CD4-positive, alpha-beta T cell treated with Interferon gamma for 1 hour (primary cell): ENCODE measurements around the gene TBC1D8.

Experiments
- DNase-seq: peaks from one replicate; pipeline ENCODE4 v3.0.0-alpha.2; 2020

TBC1D8 gene

DNA sequence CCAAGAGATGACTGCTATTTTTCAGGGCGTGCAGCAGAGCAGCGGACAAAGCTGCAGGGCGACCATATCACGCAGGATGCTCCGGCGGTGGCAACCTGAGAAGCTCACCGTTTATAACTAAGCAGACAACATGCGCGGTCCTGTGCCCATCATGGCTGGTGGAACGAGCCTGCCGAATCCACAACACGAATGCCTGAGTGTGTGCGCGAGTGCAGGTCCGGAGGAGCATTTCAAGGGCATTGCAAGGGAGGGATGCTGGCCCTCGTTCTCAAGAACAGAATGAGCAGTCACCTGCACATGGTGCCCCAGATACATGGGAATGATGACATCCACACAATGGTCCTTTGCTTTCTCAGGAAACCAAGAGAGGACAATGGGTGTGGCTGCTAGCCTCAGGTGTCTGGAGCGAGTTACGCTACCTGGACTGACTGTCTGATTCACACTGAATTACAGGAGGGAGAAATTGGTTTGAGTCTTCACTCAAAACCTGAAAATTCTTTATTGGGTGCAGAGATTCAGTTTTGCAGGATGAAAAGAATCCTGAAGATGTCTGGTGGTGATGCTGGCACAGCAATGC, 39.8 kb downstream of the TBC1D8 start:
- DNase-seq: no peak

- DNase-seq: no peak
These were observed 41.6 kb downstream of the TBC1D8 start for GRCh38 chr2:101109451-101110118.

DNA sequence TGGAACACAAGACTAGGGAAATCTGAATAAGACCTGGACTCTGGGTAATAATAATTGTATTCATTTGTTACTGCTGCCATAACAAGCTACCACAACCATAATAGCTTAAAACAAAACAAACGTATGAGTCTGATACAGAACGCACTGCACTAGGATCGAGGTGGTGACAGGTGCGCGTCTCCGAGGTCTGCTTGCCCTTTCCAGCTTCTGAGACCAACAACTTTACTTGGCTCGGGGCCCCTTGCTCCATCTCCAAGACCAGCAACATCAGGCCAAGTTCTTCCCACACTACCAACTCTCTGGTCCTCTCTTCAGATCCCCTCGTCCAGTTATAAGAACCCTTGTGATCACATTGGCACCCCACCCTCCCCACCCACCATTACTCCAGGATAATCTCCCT, 42.8 kb downstream of the TBC1D8 start:
- DNase-seq: no peak

DNA sequence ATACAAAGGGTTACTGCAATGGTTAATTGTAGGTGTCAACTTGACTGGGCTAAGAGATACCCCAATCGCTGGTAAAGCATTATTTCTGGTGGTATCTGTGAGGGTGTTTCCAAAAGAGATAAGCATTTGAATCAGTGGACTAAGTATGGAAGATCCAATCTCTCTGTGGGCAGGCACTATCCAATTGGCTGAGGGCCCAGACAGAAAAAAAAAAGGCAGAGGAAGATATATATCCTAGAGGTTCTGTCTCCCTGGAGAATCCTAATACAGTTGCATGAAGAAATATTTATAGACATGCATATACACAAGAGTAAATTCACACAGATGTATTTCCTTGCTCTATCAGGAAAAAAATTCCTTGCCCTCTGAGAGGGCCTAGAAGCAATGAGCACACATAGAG, 43.9 kb downstream of the TBC1D8 start:
- DNase-seq: no peak

DNA sequence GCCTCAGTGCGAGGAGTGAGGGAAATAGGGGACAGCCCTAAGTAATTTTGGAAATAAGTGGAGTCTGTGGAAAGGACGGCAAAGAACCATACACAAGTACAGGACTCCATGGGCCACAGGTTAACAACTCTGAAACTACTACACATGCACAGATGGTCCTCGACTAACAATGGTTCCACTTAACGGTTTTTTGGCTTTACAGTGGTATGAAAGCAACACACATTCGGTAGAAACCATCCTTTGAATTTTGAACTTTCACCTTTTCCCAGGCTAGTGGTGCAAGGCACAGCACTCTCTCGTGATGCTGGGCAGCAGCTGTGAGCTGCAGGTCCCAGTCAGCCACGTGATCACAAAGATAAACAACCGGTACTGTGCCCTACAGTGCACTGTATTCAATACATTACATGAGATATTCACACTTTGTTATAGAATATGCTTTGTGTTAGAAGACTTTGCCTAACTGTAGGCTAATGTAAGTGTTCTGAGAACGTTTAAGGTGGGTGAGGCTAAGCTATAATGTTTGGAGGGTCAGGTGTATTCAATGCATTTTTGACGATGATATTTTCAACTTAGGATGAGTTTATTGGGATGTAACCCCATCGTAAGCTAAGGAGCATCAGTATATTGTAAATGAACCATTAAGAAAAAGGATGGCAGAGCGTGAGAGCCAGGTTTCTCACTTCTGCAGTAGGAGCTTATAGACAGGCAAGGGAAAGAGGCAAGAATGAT, 44.6 kb downstream of the TBC1D8 start:
- DNase-seq: no peak

- DNase-seq: no peak
These were observed 45.5 kb downstream of the TBC1D8 start for GRCh38 chr2:101105654-101106053.

GRCh38 chr2:101097638-101098037, 53.5 kb downstream of the TBC1D8 start:
- DNase-seq: no peak

DNA sequence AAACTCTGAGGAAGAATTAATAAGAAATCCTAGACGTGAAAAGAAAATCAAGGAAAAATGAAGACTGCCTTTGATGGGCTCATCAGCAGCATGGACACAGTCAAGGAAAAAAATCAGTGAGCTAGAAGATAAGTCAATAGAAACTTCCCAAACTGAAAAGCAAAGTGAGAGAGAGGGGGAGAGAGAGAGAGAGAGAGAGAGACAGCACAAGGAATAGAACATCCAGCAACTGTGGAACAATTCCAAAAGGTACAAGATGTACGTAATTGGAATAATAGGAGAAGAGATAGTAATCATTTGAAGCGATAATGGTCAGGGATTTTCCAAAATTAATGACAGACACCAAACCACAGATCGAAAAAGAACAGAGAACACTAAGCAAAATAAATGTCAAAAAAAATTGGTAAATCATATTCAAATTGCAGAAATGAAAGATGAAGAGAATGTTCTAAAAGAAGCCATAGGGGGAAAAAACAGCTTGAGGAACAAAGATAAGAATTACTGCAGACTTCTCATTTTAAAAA, 54.5 kb downstream of the TBC1D8 start:
- DNase-seq: no peak

DNA sequence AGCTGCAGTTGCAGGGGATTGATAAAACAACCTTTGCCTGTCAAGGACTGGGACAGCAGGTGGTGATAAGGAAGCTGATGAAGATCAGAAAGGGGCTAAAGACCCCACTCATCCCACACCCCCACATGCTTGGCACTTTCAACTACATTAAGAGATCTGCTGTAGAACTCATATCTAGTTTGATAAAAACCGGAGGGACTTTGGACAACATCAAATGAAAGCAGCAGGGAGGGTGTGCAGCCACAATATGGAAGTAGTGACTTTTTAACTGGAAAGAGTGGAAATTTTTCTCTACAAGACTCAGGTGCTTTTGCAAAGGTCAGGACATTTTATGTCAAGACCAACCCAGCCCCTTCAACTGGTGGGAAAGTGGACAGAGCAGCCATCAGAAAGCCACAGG, 56.8 kb downstream of the TBC1D8 start:
- no peak for DNase-seq

DNA sequence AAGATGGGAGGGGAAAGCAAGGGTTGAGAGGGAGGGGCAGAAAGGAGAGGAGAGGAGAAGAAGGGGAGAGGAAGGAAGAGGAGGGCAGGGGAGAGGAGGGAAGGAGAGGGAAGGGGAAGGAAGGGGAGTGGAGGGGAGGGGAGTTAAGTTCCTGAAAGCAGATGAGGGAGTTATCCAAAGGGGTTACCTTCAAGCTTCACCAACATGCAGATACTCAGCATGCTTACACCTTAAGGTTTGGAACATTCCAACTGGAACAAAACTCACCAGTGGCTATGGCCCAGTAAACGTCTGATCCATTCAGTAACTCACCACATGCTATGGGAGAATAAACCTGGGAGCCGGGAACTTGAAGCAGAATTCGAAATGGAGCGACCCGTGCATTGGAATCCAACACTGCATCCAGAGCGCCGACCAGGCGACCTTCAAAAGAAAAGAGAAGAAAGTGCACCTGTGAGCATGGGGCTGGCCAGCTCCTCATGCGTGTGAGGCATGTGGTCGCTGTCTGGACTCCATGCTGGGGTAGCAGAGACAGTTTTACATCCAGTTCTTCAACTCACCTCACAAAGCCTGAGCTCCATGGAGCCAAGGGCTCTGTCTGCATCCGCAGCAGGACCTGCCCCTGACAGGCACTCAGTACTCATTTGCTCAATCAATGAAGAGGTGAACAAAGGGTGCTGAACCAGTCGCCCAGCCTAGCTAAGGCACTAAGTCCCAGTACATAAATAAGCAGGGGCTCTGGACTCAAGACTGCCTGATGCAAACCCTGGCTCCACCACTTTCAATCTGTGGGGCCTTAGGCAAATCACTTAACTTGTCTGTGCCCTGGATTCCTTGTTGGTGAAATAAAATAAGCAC, 61.0 kb downstream of the TBC1D8 start:
- DNase-seq: no peak

DNA sequence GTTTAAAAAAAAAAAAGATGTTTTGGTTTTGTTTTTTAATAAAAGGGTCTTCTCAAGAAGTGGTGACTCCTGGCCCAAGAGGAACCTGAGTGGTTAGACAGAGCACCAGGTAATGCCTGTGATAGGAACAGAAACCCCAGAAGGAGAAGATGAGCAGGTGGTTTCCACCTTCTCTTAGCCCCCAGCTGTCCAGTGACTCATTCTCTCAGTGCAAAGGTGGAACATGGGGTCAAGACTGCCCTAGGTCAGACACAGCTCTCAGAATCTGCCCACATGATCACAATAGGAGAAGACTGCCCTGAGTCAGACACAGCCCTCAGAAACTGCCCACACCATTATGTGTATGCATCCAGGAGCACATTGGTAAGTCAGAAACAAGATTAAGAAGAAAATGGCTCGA, 61.8 kb downstream of the TBC1D8 start:
- no peak for DNase-seq

- DNase-seq: no peak
These were observed 63.5 kb downstream of the TBC1D8 start for GRCh38 chr2:101087638-101088037.

DNA sequence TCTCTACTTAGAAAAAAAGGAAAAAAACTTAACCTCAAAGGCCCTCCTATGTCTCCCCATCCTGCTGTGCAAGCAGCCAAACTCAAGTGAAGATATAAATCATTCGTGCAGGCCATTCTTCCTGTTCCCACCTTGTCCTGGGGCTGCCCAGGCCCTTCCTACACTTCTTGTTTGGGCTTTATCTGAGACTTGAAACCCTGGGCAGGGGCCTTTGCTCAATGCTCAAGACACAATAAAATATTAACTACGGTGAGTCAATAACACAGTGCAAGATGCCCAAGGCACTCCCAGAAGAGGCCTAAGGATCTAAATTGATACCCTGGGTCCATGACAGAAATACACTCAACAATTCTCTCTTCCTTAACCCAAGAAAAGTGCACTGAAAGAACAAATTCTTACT, 67.6 kb downstream of the TBC1D8 start:
- DNase-seq: no peak

DNA sequence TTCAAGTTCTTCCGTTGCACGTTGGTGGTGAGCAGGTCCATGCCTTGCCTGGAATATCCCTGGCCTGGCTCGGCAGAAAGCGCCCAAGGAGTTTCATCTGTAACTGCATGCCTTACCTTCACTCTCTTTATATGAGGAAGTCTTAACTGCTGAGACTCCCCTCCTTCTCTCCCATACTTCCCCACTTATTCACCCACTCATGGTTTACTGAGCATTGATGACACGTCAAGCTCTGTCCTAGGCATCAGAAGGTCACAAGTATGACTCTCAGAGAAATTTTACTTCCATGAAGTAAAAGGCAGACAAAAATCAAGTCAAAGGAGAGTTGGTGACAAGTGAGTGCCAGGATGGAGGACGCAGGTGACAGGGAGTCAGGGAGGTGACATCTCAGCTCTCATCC, 68.2 kb downstream of the TBC1D8 start:
- no peak for DNase-seq

DNA sequence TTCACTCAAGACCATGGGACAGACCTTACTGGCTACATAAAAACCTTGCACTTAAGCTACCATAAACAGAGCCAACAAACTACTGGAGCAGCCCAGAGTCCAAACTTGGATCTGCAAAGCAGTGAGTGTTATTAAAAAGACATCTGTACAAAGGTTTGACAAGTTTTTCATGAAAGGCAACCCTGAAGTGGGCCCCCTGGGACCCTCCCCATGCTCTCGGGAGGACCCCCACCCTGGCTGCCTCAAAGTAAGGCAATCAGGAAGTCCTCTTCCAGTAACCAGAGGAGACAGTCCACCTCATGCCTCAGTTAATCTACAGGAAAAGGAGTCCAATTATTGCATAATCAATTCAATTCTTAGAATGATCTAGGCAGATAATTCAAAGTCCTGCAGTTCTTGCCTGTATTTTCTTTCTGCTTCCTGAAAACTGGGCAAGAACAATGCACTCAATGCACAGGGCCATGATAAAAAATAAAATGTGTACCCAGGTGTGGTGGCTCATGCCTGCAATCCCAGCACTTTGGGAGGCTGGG, 69.7 kb downstream of the TBC1D8 start:
- no peak for DNase-seq

DNA sequence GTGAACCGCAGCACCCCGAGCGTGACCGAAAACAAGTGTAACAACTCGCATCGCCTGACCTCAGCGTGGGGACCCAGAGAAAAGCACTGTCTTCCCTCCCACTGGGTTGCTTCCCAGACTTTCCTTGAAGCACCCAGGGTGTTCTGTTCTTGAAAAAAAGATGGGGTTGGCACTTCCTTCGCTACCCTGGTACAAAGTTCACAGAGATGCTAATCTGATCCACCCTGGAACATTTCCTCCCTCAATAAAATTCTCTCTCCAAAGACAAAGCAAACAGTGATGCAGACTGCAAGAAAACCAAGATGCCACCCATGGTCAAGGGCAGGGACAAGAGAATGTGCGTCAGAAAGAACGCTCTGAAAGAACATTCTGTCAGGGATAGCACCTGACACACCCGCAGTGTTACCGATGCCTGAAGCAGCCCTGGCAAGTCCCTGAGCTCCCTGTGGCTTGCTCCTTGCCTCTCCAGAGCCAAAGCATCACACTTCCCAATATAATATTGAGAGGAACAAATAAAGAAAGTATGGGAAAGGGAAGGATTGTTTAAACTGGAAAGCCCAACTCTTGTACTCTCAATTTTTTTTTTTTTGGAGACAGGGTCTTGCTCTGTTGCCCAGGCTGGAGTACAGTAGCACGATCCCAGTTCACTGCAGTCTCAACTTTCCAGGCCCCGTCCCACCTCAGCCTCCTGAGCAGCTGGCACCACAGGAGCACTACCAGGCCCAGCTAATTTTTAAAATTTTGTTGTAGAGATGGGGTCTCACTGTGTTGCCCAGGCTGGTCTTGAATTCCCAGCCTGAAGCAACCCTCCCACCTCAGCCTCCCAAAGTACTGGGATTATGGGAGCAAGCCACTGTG, 70.7 kb downstream of the TBC1D8 start:
- DNase-seq: no peak

- no peak for DNase-seq
These were observed 74.6 kb downstream of the TBC1D8 start for GRCh38 chr2:101076581-101076980.

DNA sequence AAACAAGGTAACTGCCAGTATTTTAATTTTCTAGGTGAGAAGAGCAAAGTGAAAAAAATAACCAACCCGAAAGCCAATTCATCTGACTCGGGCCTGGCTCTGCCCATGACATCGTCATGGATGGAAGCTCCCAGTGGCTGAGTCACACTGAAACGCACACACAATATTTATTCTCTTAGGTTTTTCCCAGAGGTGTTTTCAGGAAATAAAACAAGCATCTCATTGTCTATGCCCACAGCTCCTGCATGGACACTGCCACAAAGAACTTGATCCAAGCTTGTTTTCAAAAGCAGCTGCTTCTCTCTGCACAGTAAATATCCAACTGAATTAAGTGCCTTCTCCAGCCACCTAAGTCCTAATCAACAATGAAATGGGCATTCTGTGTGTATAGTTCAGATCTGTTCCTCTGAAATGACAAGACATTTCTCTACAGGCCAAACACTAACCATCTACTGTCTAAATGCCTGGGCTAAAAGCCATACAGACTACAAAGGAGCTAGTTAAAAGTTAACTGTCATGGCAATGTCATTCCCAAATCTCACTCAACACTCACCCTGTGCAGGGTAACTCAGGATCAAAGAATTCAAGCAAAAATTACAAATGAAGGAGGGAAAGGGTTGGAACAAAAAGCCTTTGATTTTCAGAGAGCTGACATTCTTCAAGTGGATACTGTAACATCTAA, 86.2 kb downstream of the TBC1D8 start:
- no peak for DNase-seq

DNA sequence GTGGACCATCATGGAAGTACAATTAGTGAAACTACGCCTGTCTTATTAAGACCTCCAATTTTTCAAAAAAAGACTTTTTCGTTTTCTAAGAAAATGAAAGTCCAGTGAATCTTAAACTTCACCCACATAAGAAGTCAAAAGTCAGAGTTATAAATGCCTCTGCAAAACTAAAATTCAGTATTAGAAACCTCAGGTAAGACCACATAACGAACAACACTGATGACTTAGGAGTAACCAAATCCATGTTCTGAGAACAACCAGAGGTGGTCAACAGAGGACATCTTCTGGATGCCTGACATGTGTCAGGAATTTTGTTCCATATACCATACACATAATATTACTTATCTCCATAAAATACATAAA, 86.7 kb downstream of the TBC1D8 start:
- DNase-seq: no peak

DNA sequence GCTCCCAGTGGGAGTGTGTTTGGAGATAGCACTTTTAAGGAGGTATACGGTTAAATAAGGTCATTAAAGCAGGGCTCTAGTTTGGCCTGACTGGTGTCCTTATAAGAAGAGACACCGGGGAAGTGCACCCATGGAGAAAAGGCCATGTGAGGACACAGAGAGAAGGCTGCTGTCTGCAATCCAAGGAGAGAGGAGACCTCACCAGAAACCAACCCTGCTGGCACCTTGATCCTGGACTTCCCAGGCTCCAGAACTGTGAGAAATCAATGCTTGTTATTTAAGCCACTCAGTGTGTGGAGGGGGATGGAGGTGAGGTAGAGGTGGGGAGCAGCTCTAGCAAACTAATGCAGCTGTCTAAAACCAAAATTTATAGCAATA, 87.1 kb downstream of the TBC1D8 start:
- DNase-seq: no peak

- DNase-seq: no peak
These were observed 87.6 kb downstream of the TBC1D8 start for GRCh38 chr2:101063352-101064124.
